ENCODE results near the gene ZNF469.

The ZNF469 gene

DNA sequence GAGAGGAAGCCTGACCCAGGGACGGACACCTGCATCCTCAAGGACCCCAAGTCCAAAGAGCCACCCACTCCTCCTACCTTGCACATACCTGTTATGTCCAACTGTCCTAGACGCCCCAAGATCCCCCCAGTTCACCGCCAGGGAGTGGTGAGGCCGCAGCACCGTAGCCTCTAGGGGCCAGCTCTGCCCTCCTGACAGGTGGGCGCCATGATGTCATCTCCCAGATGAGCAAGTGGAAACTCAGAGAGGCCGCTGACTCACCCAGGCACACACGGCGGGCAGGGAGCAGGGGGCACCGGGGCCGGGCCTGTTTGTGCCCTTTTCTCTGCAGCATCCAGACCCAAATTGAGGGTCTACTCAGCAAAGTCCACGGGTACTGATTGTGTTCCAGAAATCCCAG, 4.8 kb upstream of the ZNF469 start:
- Histone ChIP-seq H3K9me3 (ENCODE audit: control insufficient read depth, low read length) (no peaks in the 10 kb centered on the region), H3K4me3 (ENCODE audit: low read length) (no peak overlapping the region), H3K4me1 (ENCODE audit: control insufficient read depth, insufficient read depth, low read length) (no peaks in the 10 kb centered on the region), H3K36me3 (ENCODE audit: control insufficient read depth, insufficient read depth, low read length) (no peaks in the 10 kb centered on the region), H3K27me3 (ENCODE audit: control insufficient read depth, insufficient read depth, low read length) (peaks cover 13% of the 10 kb centered on the region), H3K9ac (ENCODE audit: low read length) (no peak overlapping the region)

DNA sequence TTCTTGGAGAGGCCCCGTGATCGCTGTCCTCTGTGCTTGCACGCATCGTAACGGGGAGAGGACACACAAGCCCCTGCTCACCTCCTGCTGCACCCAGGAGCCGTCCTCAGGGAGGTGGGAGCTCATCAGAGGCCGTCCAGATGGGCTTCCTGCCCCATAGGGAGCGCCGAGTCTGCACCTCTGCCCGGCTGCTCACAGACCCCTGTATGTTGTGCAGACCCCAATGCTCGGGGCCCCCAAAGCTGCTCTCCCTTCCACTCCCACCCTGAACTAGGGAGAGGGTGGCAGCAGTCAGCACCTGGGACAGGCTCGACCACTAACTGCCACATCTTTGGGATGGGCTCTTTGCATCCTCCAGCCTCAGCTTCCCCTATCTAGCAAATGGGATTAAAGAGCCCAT, 4.4 kb upstream of the ZNF469 start:
- Histone ChIP-seq H3K4me3 (ENCODE audit: low read length) (no peak overlapping the region), H3K9me3 (ENCODE audit: control insufficient read depth, low read length) (no peaks in the 10 kb centered on the region), H3K4me1 (ENCODE audit: control insufficient read depth, insufficient read depth, low read length) (no peaks in the 10 kb centered on the region), H3K9ac (ENCODE audit: low read length) (no peak overlapping the region), H3K36me3 (ENCODE audit: control insufficient read depth, insufficient read depth, low read length) (no peaks in the 10 kb centered on the region), H3K27me3 (ENCODE audit: control insufficient read depth, insufficient read depth, low read length) (peaks cover 14% of the 10 kb centered on the region)

DNA sequence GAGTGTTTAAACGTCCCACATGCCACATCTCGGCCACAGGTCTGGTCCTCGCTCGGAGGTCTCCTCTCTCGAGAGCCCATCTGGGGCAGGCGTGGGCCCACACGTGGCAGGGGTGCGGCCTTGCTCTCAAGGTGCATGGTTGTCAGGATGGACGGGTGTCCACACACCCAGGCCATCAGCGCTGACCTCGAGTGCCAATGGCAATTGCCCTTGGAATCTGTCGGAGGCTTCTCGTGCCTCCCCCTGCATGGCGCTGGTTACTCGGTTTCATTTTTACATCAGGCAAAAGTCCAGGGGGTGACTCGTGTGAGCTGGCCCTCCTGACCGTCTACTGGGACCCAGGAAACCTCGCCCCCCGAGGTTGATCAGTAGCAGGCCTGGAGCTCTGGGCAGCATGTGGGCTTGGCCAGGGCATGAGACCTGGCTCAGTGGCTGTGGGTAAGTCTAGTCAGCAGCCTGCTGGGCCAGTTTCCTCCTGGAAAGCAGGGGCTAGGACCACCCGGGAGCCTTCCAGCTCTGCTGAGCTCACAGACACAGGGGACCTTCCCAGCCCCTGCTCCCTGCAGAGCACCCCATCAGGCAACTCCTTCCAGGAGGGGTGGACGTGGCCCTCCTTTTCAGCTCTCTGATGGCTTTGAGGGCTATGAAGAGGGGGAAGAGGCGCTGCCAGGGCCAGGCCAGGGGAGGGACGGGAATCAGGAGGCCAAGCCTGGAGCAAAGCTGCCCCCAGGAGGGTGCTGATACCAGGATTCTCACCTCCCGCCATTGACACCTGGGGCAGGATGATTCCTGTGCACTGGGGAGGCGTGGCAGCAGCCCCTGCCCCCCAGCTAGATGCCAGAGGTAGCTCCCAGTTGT, 3.7 kb upstream of the ZNF469 start:
- Histone ChIP-seq H3K27me3 (ENCODE audit: control insufficient read depth, insufficient read depth, low read length) (peaks cover 20% of the 10 kb centered on the region), H3K4me1 (ENCODE audit: control insufficient read depth, insufficient read depth, low read length) (peaks cover 4% of the 10 kb centered on the region), H3K4me3 (ENCODE audit: low read length) (no peak overlapping the region), H3K9me3 (ENCODE audit: control insufficient read depth, low read length) (no peaks in the 10 kb centered on the region), H3K36me3 (ENCODE audit: control insufficient read depth, insufficient read depth, low read length) (no peaks in the 10 kb centered on the region), H3K9ac (ENCODE audit: low read length) (no peak overlapping the region)

- H3K4me3 ChIP-seq (ENCODE audit: low read length): no peak overlapping the region
- H3K9ac ChIP-seq (ENCODE audit: low read length): no peak overlapping the region
- H3K4me1 ChIP-seq (ENCODE audit: control insufficient read depth, insufficient read depth, low read length): peaks cover 8% of the 10 kb centered on the region
- no peaks in the 10 kb centered on the region for H3K9me3 ChIP-seq (ENCODE audit: control insufficient read depth, low read length)
- peaks cover 26% of the 10 kb centered on the region for H3K27me3 ChIP-seq (ENCODE audit: control insufficient read depth, insufficient read depth, low read length)
- no peaks in the 10 kb centered on the region for H3K36me3 ChIP-seq (ENCODE audit: control insufficient read depth, insufficient read depth, low read length)
Measured at GRCh38 chr16:88379694-88380040, 3.1 kb upstream of the ZNF469 start.

GRCh38 chr16:88380099-88380498, 2.7 kb upstream of the ZNF469 start:
- H3K4me3 ChIP-seq (ENCODE audit: low read length): no peak overlapping the region
- no peaks in the 10 kb centered on the region for H3K9me3 ChIP-seq (ENCODE audit: control insufficient read depth, low read length)
- H3K36me3 ChIP-seq (ENCODE audit: control insufficient read depth, insufficient read depth, low read length): no peaks in the 10 kb centered on the region
- peaks cover 8% of the 10 kb centered on the region for H3K4me1 ChIP-seq (ENCODE audit: control insufficient read depth, insufficient read depth, low read length)
- peaks cover 30% of the 10 kb centered on the region for H3K27me3 ChIP-seq (ENCODE audit: control insufficient read depth, insufficient read depth, low read length)
- no peak overlapping the region for H3K9ac ChIP-seq (ENCODE audit: low read length)

DNA sequence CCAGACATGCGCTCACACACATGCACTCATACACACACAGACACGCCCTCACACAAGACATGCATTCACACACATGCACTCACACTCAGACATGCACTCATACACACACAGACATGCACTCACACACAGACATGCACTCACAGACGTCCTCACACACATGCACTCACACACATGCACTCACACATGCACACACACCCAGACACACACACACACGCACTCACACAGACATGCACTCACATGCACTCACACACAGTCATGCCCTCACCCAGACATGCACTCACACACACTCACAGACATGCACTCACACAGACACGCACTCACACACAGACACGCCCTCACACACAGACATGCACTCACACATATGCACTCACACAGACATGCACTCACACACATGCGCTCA, 2.1 kb upstream of the ZNF469 start:
- H3K9ac ChIP-seq (ENCODE audit: low read length): no peak overlapping the region
- peaks cover 30% of the 10 kb centered on the region for H3K27me3 ChIP-seq (ENCODE audit: control insufficient read depth, insufficient read depth, low read length)
- no peaks in the 10 kb centered on the region for H3K36me3 ChIP-seq (ENCODE audit: control insufficient read depth, insufficient read depth, low read length)
- H3K9me3 ChIP-seq (ENCODE audit: control insufficient read depth, low read length): no peaks in the 10 kb centered on the region
- peaks cover 8% of the 10 kb centered on the region for H3K4me1 ChIP-seq (ENCODE audit: control insufficient read depth, insufficient read depth, low read length)
- H3K4me3 ChIP-seq (ENCODE audit: low read length): no peak overlapping the region

DNA sequence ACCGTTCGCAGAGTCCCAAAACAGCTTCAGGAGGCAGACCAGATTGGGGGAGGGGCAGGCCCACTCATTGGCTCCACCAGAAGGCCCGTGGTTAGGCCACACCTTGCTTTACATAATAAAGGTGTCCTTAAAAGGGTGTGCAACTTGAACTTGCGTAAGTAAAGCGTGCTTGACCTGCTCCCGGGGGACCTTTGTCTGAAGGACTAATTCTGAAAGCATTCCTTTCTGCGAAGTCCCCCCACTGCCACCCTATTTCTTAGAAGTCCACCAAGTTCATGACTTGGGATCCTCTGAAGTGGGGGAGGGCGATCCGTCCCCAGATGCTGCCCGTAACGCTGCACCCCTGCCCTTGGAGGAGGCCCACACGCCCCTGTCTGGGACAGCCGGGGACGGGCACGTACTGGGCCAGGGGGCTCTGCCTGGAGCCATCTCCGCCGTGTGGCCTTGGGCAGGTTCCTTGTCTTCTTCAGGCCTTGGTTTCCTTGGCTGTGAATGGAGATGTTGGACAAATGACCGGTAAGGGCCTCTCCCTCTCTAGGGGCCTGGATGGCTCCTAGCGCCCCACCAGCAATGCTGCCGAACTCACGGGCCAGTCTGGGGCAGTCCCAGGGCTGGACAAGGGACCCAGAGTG, 823 bp upstream of the ZNF469 start:
- Histone ChIP-seq H3K9ac (ENCODE audit: low read length) (no peak overlapping the region), H3K4me1 (ENCODE audit: control insufficient read depth, insufficient read depth, low read length) (peaks cover 8% of the 10 kb centered on the region), H3K36me3 (ENCODE audit: control insufficient read depth, insufficient read depth, low read length) (no peaks in the 10 kb centered on the region), H3K9me3 (ENCODE audit: control insufficient read depth, low read length) (no peaks in the 10 kb centered on the region), H3K27me3 (ENCODE audit: control insufficient read depth, insufficient read depth, low read length) (peaks cover 30% of the 10 kb centered on the region), H3K4me3 (ENCODE audit: low read length) (no peak overlapping the region)

DNA sequence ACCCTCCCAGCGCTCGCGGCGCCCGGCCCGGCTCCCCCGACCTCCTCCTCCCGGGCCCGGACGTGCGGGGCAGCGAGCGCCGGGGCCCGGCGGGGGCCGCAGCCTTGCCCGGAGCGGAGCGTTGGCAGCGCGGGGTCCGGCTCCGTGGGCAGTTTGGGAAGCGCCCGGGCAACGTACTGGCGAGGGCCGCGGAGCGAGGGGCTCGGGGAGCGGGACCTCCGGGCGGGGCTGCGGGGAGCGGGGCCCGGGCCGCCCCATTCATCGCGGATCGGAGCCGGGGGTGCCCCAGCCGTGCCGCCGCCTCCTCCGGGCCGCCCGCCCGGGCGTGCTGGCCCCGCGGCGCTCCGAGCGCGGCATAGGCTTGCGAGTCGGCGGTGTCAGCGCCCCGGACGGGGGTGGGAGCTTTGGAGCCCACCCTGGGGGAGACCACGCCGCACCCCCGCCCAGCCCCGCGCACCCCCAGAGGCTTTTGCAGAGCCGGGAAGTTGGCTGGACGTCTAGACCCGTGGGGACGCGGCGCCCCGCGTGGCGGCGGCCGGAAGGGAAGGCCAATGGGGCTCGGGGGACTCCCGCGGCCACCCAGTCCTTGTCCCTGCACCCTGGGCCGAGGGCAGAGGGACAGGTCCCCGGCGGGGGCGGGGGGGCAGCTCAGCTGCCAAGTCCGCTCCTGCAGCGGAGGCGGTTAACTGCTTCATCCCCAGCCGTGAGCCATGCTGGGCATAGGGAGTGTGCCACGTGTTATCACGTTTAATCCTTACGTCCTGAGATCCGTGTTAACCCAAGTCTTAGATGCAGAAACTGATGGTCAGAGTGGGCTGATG, 852 bp downstream of the ZNF469 start:
- H3K36me3 ChIP-seq (ENCODE audit: control insufficient read depth, insufficient read depth, low read length): no peaks in the 10 kb centered on the region
- H3K4me3 ChIP-seq (ENCODE audit: low read length): no peak overlapping the region
- H3K9me3 ChIP-seq (ENCODE audit: control insufficient read depth, low read length): no peaks in the 10 kb centered on the region
- peaks cover 30% of the 10 kb centered on the region for H3K27me3 ChIP-seq (ENCODE audit: control insufficient read depth, insufficient read depth, low read length)
- peaks cover 22% of the 10 kb centered on the region for H3K4me1 ChIP-seq (ENCODE audit: control insufficient read depth, insufficient read depth, low read length)
- no peak overlapping the region for H3K9ac ChIP-seq (ENCODE audit: low read length)

DNA sequence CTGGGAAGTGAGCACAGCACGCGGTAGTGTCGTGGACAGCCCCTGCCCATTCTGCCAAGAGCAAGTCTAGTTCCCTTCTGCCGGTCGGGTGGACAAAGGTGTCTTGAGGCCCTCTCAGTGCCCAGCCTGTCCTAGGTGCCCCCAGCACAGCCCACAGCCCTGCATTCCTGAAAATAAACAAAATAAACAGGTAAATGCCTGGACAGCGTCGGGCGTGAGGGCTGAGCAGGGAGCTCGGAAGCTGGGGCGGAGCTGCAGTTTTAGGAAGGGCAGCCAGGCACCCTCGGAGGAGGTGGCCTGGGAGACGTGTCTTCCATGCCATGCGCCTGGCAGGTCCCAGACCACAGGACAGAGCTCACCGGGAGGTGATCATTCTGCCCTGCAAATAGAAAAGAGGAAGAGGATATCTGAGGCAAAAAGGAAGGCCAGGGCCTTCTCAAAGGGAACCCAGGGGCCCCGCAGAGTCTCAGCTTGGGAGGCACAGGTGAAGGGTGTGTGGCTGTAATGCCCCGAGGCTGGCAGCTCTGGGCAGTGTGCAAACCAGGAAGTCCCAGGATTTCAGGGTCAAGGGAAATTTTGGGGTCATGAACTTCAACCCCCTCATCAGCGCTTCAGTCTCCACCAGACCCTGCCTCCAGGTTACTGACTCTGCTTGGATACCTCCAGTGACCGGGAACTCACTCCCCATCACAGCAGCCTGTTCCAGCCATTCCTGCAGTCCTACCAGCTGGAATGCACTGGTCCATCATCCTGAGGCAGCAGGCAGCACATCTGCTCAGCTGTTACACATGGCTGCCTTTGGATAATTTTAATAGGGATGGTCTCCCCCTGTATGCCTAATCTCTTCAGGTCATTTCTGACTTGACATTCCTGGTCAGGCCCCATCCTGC, 1.7 kb downstream of the ZNF469 start:
- Histone ChIP-seq H3K4me1 (ENCODE audit: control insufficient read depth, insufficient read depth, low read length) (peaks cover 26% of the 10 kb centered on the region), H3K27me3 (ENCODE audit: control insufficient read depth, insufficient read depth, low read length) (peaks cover 30% of the 10 kb centered on the region)

GRCh38 chr16:88385112-88385594, 2.4 kb downstream of the ZNF469 start:
- Histone ChIP-seq H3K27me3 (ENCODE audit: control insufficient read depth, insufficient read depth, low read length) (peaks cover 30% of the 10 kb centered on the region), H3K4me3 (ENCODE audit: low read length) (no peak overlapping the region), H3K9me3 (ENCODE audit: control insufficient read depth, low read length) (no peaks in the 10 kb centered on the region), H3K9ac (ENCODE audit: low read length) (no peak overlapping the region), H3K4me1 (ENCODE audit: control insufficient read depth, insufficient read depth, low read length) (peaks cover 26% of the 10 kb centered on the region), H3K36me3 (ENCODE audit: control insufficient read depth, insufficient read depth, low read length) (no peaks in the 10 kb centered on the region)

More for the DNA sequence above, 1.7 kb downstream of the ZNF469 start:
- no peaks in the 10 kb centered on the region for H3K9me3 ChIP-seq (ENCODE audit: control insufficient read depth, low read length)
- H3K4me3 ChIP-seq (ENCODE audit: low read length): no peak overlapping the region
- H3K36me3 ChIP-seq (ENCODE audit: control insufficient read depth, insufficient read depth, low read length): no peaks in the 10 kb centered on the region
- H3K9ac ChIP-seq (ENCODE audit: low read length): no peak overlapping the region
